IPS-20b (cell line): ENCODE measurements around the gene SPON1.

ENCODE experiments used
- H3K27ac ChIP-seq: one replicate; pipeline ENCODE4 v1.5.1; 2013; ENCODE audit warnings: low read length
- H3K27me3 ChIP-seq: 2 replicates; pipeline ENCODE4 v1.6.1; 2013; ENCODE audit warnings: mild to moderate bottlenecking, low read length, inconsistent platforms; ENCODE audit not compliant: insufficient read depth
- H3K36me3 ChIP-seq: 2 replicates; pipeline ENCODE4 v1.6.1; 2013; ENCODE audit warnings: low read depth, mild to moderate bottlenecking, inconsistent platforms, low read length, moderate library complexity; ENCODE audit not compliant: insufficient read depth
- H3K4me1 ChIP-seq: 2 replicates; pipeline ENCODE4 v1.6.1; 2013; ENCODE audit warnings: mild to moderate bottlenecking, control low read depth, inconsistent platforms, low read length, moderate library complexity; ENCODE audit not compliant: insufficient read depth
- H3K4me3 ChIP-seq: 2 replicates; pipeline ENCODE4 v1.5.1; 2013; ENCODE audit warnings: mild to moderate bottlenecking, low read length, inconsistent platforms
- H3K9ac ChIP-seq: 2 replicates; pipeline ENCODE4 v1.6.1; 2013; ENCODE audit warnings: low read depth, mild to moderate bottlenecking, inconsistent platforms, low read length, moderate library complexity
- H3K9me3 ChIP-seq: 2 replicates; pipeline ENCODE4 v1.6.1; 2013; ENCODE audit warnings: mild to moderate bottlenecking, low read depth, low read length, inconsistent platforms; ENCODE audit not compliant: insufficient read depth

Gene SPON1

DNA sequence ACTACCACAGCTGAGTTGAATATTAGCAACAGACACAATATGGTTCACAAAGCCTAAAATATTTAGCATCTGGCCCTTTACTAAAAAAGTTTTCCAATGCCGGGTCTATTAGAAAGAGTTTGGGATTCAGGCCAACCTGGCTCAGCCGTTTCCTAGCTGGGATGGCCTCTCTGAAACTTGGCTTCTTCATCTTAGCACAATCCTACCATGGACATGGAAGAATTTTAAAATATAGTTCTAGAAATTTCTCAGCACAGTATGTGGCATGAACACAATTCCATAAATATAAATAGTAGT is 292.7 kb downstream of the SPON1 start:
- H3K27me3 ChIP-seq, result peaks cover 4% of the 10 kb centered on the region; the same call in 1 of the 2 replicates
- H3K27ac ChIP-seq, result no peak overlapping the region
- H3K9ac ChIP-seq, result no peak overlapping the region
- no peaks in the 10 kb centered on the region for H3K36me3 ChIP-seq
- H3K4me1 ChIP-seq, result no peaks in the 10 kb centered on the region
- H3K4me3 ChIP-seq, result no peak overlapping the region
- H3K9me3 ChIP-seq, result no peaks in the 10 kb centered on the region

DNA sequence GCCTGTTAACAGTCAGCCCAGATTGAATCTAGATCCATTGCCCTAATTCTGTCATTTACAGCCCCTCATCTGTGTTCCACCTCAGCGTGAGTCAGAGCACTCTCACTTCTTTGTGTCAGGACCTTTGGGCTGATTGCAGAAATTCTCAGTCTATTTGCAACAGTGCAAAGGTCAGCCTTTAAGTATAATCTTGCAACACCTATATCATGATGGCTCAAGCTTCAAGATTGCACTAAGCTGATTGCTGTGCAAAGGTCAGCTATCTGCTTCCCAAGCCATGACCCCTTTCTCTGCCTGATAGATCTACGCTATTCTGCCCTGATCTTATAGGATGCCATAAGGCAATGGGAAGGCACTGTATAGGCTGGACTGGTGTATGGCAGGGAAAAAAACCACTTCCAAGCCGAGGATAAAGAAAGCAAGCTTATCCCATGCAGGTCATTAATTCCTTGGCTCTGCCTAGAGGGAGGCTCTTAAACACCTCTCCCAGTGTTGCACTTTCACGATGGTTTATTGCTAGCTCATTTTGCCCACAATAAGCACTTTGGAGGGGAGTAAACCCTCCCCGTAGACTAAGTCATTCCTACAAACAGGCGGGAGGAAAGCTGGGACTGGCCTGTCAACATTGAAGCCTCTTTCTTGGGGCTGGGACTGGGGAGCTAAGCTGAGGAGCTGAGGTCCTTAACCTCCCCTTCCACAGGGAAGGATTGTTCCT is 295.9 kb downstream of the SPON1 start:
- peaks cover 4% of the 10 kb centered on the region; the same call in 1 of the 2 replicates for H3K27me3 ChIP-seq
- H3K4me1 ChIP-seq, result no peaks in the 10 kb centered on the region
- no peak overlapping the region for H3K4me3 ChIP-seq
- H3K36me3 ChIP-seq, result no peaks in the 10 kb centered on the region
- H3K9me3 ChIP-seq, result no peaks in the 10 kb centered on the region
- H3K9ac ChIP-seq, result no peak overlapping the region
- no peak overlapping the region for H3K27ac ChIP-seq

DNA sequence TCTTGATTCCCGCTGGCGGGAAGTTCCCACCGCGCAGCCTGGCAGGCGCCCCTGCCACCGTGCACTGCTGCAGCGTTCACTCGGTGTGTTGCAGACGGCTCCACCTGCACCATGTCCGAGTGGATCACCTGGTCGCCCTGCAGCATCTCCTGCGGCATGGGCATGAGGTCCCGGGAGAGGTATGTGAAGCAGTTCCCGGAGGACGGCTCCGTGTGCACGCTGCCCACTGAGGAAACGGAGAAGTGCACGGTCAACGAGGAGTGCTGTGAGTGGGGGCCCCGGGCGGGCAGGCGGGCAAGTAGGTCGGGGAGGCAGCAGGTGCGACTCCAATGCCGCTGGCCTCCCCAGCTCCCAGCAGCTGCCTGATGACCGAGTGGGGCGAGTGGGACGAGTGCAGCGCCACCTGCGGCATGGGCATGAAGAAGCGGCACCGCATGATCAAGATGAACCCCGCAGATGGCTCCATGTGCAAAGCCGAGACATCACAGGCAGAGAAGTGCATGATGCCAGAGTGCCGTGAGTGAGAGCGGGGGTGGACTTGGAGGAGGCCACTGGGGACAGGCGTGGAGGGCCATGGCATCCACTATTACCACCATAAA is 296.8 kb downstream of the SPON1 start:
- Histone ChIP-seq H3K4me3 (no peak overlapping the region), H3K9me3 (no peaks in the 10 kb centered on the region), H3K27me3 (peaks cover 4% of the 10 kb centered on the region; the same call in 1 of the 2 replicates), H3K27ac (no peak overlapping the region), H3K36me3 (no peaks in the 10 kb centered on the region), H3K9ac (no peak overlapping the region), H3K4me1 (no peaks in the 10 kb centered on the region)

DNA sequence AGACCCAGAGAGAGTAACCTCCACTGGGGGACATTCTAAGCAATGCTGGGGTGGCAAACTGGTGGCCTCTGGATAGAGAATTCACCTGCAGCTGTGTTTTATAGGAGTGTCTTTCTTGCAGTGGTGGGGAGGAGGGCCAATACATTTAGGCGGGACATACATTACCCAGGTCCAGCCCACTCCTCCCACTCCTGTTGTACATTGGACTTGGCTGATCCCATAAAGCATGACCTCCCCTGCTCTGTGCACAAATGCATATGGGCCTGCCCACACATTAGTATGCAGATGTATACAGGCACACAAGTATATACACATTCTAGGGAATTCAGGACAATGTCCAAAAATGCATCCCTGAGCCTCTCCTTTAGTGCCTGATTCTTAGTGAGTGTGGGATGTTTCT is 297.4 kb downstream of the SPON1 start:
- Histone ChIP-seq H3K9ac (no peak overlapping the region), H3K27ac (no peak overlapping the region), H3K4me3 (no peak overlapping the region), H3K27me3 (peaks cover 4% of the 10 kb centered on the region; the same call in 1 of the 2 replicates), H3K36me3 (0 out of 2 replicates have a peak, but pooled peaks cover under 1% of the 10 kb centered on the region), H3K9me3 (0 out of 2 replicates have a peak, but pooled peaks cover 3% of the 10 kb centered on the region), H3K4me1 (no peaks in the 10 kb centered on the region)

DNA sequence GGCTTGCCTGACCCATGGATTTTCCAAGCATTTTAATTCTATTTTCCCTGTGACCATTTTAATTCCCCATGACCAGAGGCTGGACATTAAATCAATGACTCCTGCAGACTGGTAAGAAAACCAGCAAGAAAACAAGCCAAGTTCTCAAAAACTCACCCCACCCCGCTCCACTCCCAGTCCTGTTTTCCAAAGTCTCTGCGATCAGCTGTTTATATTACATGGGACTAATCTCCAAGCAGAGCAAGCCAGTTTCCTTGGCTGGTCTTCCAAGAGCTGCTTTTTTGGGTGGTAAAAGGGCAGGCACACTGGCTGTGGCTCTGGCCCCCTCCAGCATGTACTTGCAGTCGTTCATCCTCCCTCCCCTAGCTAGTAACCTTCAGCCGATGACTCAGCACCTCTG is 298.5 kb downstream of the SPON1 start:
- Histone ChIP-seq H3K9ac (no peak overlapping the region), H3K27me3 (peaks cover 4% of the 10 kb centered on the region; the same call in 1 of the 2 replicates), H3K4me1 (no peaks in the 10 kb centered on the region), H3K4me3 (no peak overlapping the region), H3K9me3 (0 out of 2 replicates have a peak, but pooled peaks cover 7% of the 10 kb centered on the region), H3K27ac (no peak overlapping the region), H3K36me3 (peaks cover 10% of the 10 kb centered on the region; the same call in 1 of the 2 replicates)

DNA sequence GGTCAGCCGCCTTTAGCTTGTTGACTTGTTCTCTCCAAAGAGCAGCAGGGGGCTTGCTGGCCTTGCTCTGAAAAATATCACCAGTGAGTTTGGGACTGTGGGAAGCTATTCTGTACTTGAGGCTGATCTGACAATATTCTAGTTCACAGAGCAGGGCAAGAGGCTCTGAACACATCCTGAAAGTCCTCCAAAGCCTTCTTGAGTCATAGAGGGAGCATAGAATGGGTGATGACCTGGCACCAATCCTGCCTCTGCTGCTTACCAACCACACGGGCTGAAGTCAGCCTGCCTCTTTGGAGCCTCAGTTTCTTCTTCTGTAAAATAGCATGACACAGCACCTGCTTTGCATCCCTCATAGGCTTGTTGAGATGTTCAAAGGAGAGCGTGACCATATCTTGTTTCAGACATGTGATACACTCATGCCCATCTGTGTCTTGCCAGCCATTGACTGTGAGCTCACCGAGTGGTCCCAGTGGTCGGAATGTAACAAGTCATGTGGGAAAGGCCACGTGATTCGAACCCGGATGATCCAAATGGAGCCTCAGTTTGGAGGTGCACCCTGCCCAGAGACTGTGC is 299.8 kb downstream of the SPON1 start:
- H3K27me3 ChIP-seq, result peaks cover 4% of the 10 kb centered on the region; the same call in 1 of the 2 replicates
- no peak overlapping the region for H3K4me3 ChIP-seq
- no peaks in the 10 kb centered on the region for H3K4me1 ChIP-seq
- 0 out of 2 replicates have a peak, but pooled peaks cover 7% of the 10 kb centered on the region for H3K9me3 ChIP-seq
- H3K36me3 ChIP-seq, result peaks cover 10% of the 10 kb centered on the region; the same call in 1 of the 2 replicates
- H3K9ac ChIP-seq, result no peak overlapping the region
- H3K27ac ChIP-seq, result no peak overlapping the region

DNA sequence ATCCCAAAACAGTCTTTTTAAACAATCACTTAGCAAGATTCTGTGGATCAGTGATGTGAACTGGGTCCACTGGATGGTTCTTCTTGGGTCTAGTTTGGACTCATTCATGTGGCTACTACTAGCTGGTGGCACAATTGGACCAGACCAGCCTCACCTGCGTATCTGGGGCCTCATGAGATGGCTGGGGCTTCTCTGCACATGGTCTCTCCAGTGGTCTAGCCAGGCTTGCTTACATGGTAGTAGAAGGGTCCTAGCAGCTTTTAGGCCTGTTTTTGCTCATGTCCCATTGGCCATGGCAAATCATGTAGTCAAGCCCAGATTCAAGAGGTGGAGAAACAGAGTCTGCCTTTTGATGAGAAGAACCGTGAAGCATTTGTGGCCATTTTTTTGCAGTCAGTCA is 302.4 kb downstream of the SPON1 start:
- no peak overlapping the region for H3K27ac ChIP-seq
- H3K27me3 ChIP-seq, result peaks cover 1% of the 10 kb centered on the region; the same call in 1 of the 2 replicates
- no peaks in the 10 kb centered on the region for H3K4me1 ChIP-seq
- H3K9me3 ChIP-seq, result 0 out of 2 replicates have a peak, but pooled peaks cover 7% of the 10 kb centered on the region
- no peak overlapping the region for H3K4me3 ChIP-seq
- H3K36me3 ChIP-seq, result peaks cover 20% of the 10 kb centered on the region
- no peak overlapping the region for H3K9ac ChIP-seq

DNA sequence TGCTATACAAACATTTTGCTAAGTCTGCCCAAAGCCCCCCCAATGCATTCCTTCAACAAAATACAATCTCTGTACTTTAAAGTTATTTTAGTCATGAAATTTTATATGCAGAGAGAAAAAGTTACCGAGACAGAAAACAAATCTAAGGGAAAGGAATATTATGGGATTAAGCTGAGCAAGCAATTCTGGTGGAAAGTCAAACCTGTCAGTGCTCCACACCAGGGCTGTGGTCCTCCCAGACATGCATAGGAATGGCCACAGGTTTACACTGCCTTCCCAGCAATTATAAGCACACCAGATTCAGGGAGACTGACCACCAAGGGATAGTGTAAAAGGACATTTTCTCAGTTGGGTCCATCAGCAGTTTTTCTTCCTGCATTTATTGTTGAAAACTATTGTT is 304.1 kb downstream of the SPON1 start:
- H3K9me3 ChIP-seq, result 0 out of 2 replicates have a peak, but pooled peaks cover 7% of the 10 kb centered on the region
- H3K4me1 ChIP-seq, result no peaks in the 10 kb centered on the region
- H3K9ac ChIP-seq, result no peak overlapping the region
- no peak overlapping the region for H3K27ac ChIP-seq
- H3K27me3 ChIP-seq, result no peaks in the 10 kb centered on the region
- H3K36me3 ChIP-seq, result peaks cover 25% of the 10 kb centered on the region
- no peak overlapping the region for H3K4me3 ChIP-seq

DNA sequence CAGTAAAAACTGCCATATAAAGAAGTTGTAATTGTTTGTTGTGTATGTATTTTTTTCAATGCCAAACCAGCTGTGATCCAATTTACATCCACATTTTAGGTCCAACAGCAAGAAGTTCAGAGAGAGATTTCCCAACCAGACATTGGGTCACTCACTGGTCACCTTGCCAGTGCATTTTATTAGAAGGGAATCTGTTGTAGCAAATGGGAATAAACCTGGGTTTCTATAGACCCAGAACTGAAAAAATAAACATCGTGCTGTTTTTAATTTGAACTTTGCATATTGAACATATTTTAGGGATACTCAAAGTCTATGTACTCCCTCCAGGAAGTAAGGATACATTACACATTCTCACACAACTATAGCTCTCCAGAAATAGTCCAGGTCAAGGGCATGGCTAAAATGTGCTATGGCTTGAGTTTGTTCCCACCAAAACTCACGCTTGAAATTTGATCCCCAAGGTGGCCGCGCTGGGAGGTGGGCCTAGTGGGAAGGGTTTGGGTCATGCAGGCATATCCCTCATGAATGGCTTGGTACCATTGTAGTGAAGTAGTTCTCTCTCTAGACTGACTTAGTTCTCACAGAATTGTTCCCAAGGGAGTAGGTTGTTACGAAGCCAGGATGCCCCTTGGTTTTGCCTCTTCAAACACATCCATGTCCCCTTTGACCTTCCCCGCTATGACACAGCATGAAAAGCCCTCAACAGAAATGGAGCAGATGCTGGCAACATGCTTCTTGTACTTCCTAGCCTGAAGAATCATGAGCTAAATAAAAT is 305.5 kb downstream of the SPON1 start:
- no peaks in the 10 kb centered on the region for H3K27me3 ChIP-seq
- peaks cover 29% of the 10 kb centered on the region for H3K36me3 ChIP-seq
- no peak overlapping the region for H3K27ac ChIP-seq
- H3K4me3 ChIP-seq, result no peak overlapping the region
- no peaks in the 10 kb centered on the region for H3K4me1 ChIP-seq
- 0 out of 2 replicates have a peak, but pooled peaks cover 7% of the 10 kb centered on the region for H3K9me3 ChIP-seq
- H3K9ac ChIP-seq, result no peak overlapping the region

DNA sequence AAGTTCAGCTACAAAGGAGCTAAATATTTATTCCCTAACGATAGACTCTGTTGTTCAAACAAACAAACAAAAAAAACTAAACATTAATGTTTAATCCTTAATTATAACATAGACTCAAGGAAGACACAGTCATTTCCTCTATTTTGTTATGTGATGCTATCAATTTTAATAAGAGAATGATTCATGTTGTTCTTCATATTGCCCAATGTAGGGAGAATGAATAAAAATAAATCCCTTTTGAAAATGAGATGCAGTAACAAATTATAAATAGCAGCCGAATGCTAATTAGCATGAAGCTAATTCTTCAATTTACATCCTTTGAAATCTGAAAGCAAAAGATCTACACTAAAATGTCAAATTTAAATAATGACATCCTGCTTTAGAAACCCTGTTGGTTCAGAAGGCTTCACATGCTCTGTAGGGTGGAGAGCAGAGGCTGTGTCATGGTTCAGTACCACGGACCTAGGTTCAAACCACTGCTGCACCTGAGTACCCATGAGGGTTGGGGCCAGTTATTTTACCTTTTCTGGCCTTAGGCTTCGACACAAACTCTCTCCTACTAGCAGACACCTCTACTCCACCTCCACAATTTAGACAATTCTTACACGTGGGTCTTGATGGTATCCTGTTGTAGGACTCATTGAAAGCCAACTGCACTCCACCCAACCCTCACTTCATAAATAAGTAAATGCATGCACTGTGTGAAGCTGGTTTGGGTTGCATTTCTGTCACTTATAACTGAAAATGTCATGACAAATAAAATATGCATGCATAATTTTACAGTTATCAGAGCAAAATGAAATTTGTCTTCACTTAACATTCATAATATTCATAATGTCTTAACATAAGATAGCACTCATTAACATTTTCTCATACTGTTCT is 307.4 kb downstream of the SPON1 start:
- no peak overlapping the region for H3K9ac ChIP-seq

More for the DNA sequence above, 307.4 kb downstream of the SPON1 start:
- H3K36me3 ChIP-seq, result peaks cover 41% of the 10 kb centered on the region
- 0 out of 2 replicates have a peak, but pooled peaks cover 4% of the 10 kb centered on the region for H3K9me3 ChIP-seq
- no peak overlapping the region for H3K27ac ChIP-seq
- H3K4me1 ChIP-seq, result no peaks in the 10 kb centered on the region
- no peaks in the 10 kb centered on the region for H3K27me3 ChIP-seq
- H3K4me3 ChIP-seq, result no peak overlapping the region
